Activated CD4-positive, alpha-beta T cell treated with anti-CD3 and anti-CD28 coated beads, Interleukin-10, Interleukin-2, amounts not matched to agents 100 ng/mL and 50 ng/mL, durations not matched to agents 16 hours and 8 hours (primary cell): ENCODE measurements around the gene RPL37.
"Not testable (repeated sequence)": the region's sequence is repeated elsewhere in the genome, so short reads cannot be mapped to it uniquely, and the experiment has no call there.

Experiments used
- DNase-seq: peaks from one replicate; pipeline ENCODE4 v3.0.0-alpha.2; 2020

The RPL37 gene

GRCh38 chr5:40796487-40796889 is 38.5 kb downstream of the RPL37 start:
- DNase-seq = no peak

GRCh38 chr5:40794877-40795276 is 40.1 kb downstream of the RPL37 start:
- not testable (repeated sequence) for DNase-seq

- not testable (repeated sequence) for DNase-seq
Observed at GRCh38 chr5:40794340-40794739, 40.7 kb downstream of the RPL37 start.

GRCh38 chr5:40792691-40793090 is 42.3 kb downstream of the RPL37 start:
- DNase-seq = not testable (repeated sequence)

GRCh38 chr5:40791715-40792139 is 43.3 kb downstream of the RPL37 start:
- no peak for DNase-seq

- DNase-seq = no peak
Observed at GRCh38 chr5:40790947-40791593, 44.0 kb downstream of the RPL37 start.

- not testable (repeated sequence) for DNase-seq
Observed at GRCh38 chr5:40788941-40789340, 46.1 kb downstream of the RPL37 start.

- DNase-seq = no peak
Observed at GRCh38 chr5:40787986-40788385, 47.0 kb downstream of the RPL37 start.

- not testable (repeated sequence) for DNase-seq
Observed at GRCh38 chr5:40786664-40787063, 48.4 kb downstream of the RPL37 start.

- DNase-seq = no peak
Observed at GRCh38 chr5:40784916-40785315, 50.1 kb downstream of the RPL37 start.

GRCh38 chr5:40784027-40784653 is 50.9 kb downstream of the RPL37 start:
- DNase-seq = no peak

GRCh38 chr5:40781843-40782409 is 53.1 kb downstream of the RPL37 start:
- no peak for DNase-seq

- DNase-seq = no peak
Observed at GRCh38 chr5:40780858-40781257, 54.2 kb downstream of the RPL37 start.

- DNase-seq = no peak
Observed at GRCh38 chr5:40780199-40780598, 54.8 kb downstream of the RPL37 start.

GRCh38 chr5:40779561-40779960 is 55.5 kb downstream of the RPL37 start:
- DNase-seq = no peak

GRCh38 chr5:40778133-40778532 is 56.9 kb downstream of the RPL37 start:
- DNase-seq = no peak

GRCh38 chr5:40776658-40776977 is 58.4 kb downstream of the RPL37 start:
- DNase-seq = no peak

GRCh38 chr5:40775846-40776657 is 59.0 kb downstream of the RPL37 start:
- DNase-seq = no peak
